BE2C (cell line): ENCODE data around the gene CHCT1.
A peak's percentile ranks its signal among the peaks of the same experiment; 100 is the strongest.

ENCODE experiments used
- DNase-seq: peaks from one replicate; pipeline ENCODE4 v3.0.0-alpha.2; 2020
- H3K27me3 ChIP-seq: fragments of 250-450 bp; sonication (Bioruptor Pico); 2 replicates; pipeline ENCODE4 v1.5.1; 2020; ENCODE audit warnings: mild to moderate bottlenecking
- H3K36me3 ChIP-seq: fragments of 250-450 bp; sonication (Bioruptor Pico); 2 replicates; pipeline ENCODE4 v1.5.1; 2020; ENCODE audit warnings: mild to moderate bottlenecking
- H3K4me1 ChIP-seq: fragments of 250-450 bp; sonication (Bioruptor Pico); 2 replicates; pipeline ENCODE4 v1.5.1; 2020
- H3K4me3 ChIP-seq: 2 replicates; pipeline ENCODE4 v1.5.1; 2011; ENCODE audit warnings: low read depth, low read length
- H3K9me3 ChIP-seq: fragments of 250-450 bp; sonication (Bioruptor Pico); 2 replicates; pipeline ENCODE4 v1.5.1; 2020
- TF ChIP-seq, protein P1 (sequence below): IDR thresholded peaks from 2 replicates; pipeline ENCODE4 v1.5.1; 2012; ENCODE audit warnings: mild to moderate bottlenecking, low read depth, low read length

The CHCT1 gene

DNA sequence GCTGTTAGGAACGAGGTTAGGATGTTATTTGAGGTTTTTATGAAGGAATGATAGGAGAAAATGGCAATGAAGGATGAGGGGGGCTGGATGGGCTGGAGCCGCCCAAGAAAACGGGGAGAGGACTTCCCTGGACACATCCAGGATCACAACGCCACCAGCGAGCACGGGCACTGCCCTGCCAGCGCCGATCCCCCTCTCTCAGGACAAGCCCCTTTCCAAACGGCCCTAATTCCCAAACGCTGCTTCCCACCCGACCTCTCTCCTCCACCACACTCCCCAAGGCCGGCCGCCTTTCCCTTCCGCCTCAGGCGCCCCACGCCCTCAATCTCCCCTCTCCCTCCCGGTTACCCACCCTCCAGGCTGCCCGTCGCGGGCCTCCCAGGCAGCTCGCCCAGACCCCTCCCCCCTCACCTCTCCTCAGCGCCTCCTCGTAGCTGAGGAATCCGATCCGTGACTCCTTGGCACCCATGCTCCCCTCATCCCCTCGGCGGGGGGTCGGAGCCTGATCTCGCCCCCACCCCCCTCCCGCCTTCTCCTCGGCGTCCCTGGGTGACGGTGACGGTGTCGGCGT, 30.7 kb upstream of the CHCT1 start:
- Histone ChIP-seq H3K36me3 (no peaks in the 10 kb centered on the region), H3K27me3 (no peaks in the 10 kb centered on the region), H3K4me3 (peak overlapping the region; percentile 93), H3K9me3 (no peaks in the 10 kb centered on the region), H3K4me1 (peaks cover 3% of the 10 kb centered on the region)
- TF ChIP-seq, protein P1, sequence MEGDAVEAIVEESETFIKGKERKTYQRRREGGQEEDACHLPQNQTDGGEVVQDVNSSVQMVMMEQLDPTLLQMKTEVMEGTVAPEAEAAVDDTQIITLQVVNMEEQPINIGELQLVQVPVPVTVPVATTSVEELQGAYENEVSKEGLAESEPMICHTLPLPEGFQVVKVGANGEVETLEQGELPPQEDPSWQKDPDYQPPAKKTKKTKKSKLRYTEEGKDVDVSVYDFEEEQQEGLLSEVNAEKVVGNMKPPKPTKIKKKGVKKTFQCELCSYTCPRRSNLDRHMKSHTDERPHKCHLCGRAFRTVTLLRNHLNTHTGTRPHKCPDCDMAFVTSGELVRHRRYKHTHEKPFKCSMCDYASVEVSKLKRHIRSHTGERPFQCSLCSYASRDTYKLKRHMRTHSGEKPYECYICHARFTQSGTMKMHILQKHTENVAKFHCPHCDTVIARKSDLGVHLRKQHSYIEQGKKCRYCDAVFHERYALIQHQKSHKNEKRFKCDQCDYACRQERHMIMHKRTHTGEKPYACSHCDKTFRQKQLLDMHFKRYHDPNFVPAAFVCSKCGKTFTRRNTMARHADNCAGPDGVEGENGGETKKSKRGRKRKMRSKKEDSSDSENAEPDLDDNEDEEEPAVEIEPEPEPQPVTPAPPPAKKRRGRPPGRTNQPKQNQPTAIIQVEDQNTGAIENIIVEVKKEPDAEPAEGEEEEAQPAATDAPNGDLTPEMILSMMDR, result no peak
- peak; percentile 81 for DNase-seq

DNA sequence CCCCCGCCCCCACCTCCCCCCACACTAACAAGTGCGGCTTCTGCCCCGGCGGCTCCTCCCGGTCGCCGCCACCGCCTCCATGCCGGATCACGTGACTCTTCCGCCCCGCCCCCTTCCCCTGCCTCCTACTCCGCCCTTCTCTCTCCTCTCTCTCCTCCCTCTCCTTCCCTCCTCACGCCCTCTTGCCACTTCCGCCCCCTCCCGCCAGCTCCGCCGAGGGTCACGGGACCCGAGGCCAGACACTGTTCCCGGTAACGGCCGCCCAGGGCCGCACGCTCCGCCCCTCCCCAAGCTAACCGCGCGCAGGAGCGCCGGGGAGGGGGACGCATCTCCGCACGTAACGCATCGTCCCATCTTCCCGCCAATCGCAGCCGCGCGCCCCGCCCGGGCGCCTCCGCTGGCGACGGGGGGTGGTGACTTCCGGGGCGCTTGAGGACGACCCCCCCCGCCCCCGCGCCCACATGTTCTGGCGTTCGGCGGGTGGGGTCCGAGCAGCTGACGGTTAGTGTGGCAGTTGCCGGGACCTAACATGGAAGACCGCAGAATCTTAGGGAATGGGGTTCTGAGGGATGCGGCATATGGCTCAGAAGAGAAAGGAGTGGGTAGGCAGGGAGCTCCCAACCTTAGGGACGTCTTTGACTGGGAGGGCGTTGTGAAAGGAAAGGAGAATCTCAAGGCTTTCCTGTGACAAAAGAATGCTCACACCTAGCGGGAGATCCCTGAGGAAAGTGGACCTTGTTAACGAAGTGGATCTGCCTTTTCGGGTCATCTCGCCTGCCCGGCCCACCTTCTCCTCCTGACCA, 30.0 kb upstream of the CHCT1 start, which contains the start of gene USP32:
USP32 (minus strand) TSS at position 92 of the 803 bp plus-strand sequence. CDS start 194 bp downstream, outside the sequence.
- H3K9me3 ChIP-seq, result no peaks in the 10 kb centered on the region
- no peaks in the 10 kb centered on the region for H3K36me3 ChIP-seq
- H3K4me3 ChIP-seq, result peak within 1 kb of the TSS; percentile 93
- no peaks in the 10 kb centered on the region for H3K27me3 ChIP-seq
- peak; percentile 99 for DNase-seq
- peaks cover 3% of the 10 kb centered on the region for H3K4me1 ChIP-seq
- TF ChIP-seq, protein P1, result no peak

DNA sequence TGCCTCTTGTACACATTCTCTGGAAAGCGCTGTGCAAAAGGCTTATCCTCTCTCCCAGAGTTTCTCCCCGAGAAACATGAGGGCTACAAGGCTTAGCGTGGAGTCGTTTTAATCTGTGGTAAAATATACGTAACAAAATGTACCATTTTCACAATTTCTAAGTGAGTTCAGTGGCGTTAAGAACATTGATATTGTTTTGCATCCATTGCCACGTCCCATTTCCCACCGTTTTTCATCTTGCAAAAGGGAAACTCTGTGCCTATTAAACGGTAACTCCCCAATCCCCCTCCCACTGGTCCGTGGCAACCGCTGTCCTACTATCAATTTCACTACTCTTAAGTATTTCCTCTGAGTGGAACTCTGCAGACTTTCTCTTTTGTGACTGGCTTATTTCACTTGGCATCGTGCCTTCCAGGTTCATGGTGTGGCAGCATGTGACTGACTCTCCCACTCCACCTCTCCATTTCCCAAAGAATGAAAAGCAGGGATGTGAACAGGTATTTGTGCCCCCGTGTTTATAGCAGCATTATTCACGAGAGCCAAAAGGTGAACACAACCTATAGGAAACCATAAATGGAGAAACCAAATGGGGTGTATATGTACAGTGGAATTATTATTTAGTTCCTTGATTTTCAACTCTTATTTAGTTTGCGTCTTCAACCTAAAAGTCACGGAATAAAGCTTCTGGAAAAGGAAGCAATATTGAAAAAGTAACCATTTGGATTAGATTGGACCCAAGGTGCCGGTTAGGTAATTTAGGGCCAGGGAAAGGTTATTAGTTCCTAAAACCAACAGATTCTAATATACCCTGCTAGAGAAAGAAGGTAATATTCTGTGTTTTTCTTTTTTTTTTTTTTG, 29.2 kb upstream of the CHCT1 start:
- TF ChIP-seq, protein P1, result no peak
- peak; percentile 47 for DNase-seq
- no peaks in the 10 kb centered on the region for H3K27me3 ChIP-seq

DNA sequence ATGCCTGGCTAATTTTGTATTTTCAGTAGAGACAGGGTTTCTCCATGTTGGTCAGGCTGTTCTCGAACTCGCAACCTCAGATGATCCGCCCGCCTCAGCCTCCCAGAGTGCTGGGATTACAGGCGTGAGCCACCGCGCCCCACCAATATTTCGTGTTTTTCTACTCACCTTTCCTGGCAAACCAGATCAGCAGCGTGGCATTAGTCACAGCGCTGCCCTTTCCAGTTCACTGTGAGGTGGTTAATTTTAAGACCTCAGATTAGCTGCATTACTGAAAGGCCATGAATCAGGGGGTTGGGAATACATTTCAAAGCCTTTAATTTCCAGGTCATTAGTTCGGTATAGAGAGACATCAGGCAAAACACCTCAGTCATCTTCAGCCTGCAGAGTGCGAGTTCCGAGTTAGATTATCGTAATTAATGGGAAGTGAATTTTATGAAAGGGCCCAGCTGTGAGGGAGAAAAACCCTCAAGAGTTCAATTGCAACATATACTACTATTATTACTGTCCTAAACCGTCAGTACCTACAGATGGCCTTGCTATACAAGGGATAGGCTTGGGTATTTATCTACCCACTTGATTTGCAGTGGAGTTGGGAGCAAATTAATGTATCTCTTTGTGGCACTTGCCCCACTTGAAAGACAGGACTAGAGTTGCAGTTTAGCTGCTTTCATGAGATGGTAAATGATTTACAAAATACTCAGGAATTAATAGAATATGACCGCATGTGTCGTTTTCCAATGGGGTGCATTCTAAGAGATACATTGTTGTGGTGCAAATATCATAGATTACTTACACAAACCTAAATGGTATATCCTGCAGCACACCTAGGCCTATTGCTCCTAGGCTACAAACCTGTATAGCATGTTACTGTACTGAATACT, 28.2 kb upstream of the CHCT1 start:
- DNase-seq, result no peak
- no peaks in the 10 kb centered on the region for H3K9me3 ChIP-seq
- H3K4me3 ChIP-seq, result no peak overlapping the region
- H3K4me1 ChIP-seq, result peaks cover 3% of the 10 kb centered on the region
- H3K36me3 ChIP-seq, result no peaks in the 10 kb centered on the region
- TF ChIP-seq, protein P1, result no peak
- H3K27me3 ChIP-seq, result no peaks in the 10 kb centered on the region

More for the DNA sequence above, 29.2 kb upstream of the CHCT1 start:
- Histone ChIP-seq H3K4me1 (peaks cover 3% of the 10 kb centered on the region), H3K4me3 (peak overlapping the region; percentile 93), H3K36me3 (no peaks in the 10 kb centered on the region), H3K9me3 (no peaks in the 10 kb centered on the region)

DNA sequence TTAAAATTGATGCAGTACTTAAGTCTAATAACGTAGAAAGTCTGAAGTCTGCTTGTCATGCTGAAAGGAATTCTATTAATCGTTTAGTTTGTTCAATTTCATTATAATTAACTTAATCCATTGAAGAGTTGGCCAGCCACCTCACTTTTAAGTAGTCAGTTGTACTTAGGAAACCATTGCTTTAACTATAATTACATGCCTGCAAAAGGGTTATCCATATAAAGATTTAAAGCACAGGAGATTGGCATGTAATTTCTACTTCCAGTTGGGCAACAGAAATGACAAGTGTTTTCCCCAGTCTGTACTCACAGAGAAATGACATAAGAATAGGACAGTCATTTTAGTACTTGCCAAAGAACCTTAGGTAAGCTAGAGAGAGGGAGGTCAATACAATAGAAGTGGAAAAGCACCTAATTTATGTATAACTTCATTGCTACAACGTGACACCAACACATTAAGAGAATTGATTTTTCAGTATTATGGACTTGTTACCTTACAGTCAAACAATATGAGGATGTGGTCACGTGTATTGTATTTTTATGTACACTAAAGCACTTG, 26.7 kb upstream of the CHCT1 start:
- Histone ChIP-seq H3K36me3 (no peaks in the 10 kb centered on the region), H3K9me3 (no peaks in the 10 kb centered on the region), H3K4me1 (peaks cover 3% of the 10 kb centered on the region), H3K27me3 (no peaks in the 10 kb centered on the region), H3K4me3 (no peak overlapping the region)
- TF ChIP-seq, protein P1, result no peak
- DNase-seq, result no peak
